Stomach (tissue), 4 donors: ENCODE results near the gene HMSD.

Experiments
- EP300 ChIP-seq: sonication (generic); formaldehyde crosslinking; IDR thresholded peaks from one replicate; pipeline ENCODE4 v1.6.1; 2017; ENCODE audit warnings: antibody characterized with exemption
- POLR2AphosphoS5 ChIP-seq, 3 donors: sonication (generic); formaldehyde crosslinking; IDR thresholded peaks; one replicate each; pipeline ENCODE4 v1.6.1; 2016; ENCODE audit warnings: antibody characterized with exemption in 3 of 3
- TF ChIP-seq, protein P1 (sequence below), 7 experiments: fragments of 450-650 bp in 4 of 7; fragments of 200-600 bp in 3 of 7; sonication (generic) in 3 of 7; IDR thresholded peaks; one replicate each; pipeline ENCODE4 v1.5.1; 2016 to 2019; ENCODE audit warnings: antibody characterized with exemption in 7 of 7, control low read depth in 2 of 7, mild to moderate bottlenecking in 1 of 7

DNA sequence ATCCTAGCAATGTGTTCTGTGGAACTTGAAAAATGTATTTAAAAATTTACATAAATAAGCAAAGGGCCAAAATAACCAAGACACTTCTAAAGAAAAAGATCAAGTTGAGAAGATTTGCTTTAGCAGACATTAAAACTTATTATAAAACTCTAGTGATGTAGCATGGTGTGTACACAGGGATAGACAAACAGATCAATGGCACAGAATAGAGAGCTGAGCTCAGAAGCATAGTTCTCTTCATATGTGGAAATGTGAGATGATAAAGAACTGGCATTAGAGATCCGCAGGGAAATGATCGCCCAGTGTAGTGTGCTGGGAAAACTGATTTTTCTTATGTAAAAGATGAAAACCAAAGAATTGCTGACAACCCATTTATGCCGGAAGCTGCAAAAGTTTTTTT is 60.2 kb downstream of the HMSD start:
- TF ChIP-seq POLR2AphosphoS5 (IDR thresholded peaks at IDR 0.05) = no peak
- TF ChIP-seq, protein P1, sequence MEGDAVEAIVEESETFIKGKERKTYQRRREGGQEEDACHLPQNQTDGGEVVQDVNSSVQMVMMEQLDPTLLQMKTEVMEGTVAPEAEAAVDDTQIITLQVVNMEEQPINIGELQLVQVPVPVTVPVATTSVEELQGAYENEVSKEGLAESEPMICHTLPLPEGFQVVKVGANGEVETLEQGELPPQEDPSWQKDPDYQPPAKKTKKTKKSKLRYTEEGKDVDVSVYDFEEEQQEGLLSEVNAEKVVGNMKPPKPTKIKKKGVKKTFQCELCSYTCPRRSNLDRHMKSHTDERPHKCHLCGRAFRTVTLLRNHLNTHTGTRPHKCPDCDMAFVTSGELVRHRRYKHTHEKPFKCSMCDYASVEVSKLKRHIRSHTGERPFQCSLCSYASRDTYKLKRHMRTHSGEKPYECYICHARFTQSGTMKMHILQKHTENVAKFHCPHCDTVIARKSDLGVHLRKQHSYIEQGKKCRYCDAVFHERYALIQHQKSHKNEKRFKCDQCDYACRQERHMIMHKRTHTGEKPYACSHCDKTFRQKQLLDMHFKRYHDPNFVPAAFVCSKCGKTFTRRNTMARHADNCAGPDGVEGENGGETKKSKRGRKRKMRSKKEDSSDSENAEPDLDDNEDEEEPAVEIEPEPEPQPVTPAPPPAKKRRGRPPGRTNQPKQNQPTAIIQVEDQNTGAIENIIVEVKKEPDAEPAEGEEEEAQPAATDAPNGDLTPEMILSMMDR (IDR thresholded peaks at IDR 0.05) = no peak
- no peak for TF ChIP-seq EP300
